ENCODE data around the gene KLF2.

KLF2 gene

GRCh38 chr19:16340654-16341053, 16.0 kb downstream of the KLF2 start:
- no peak overlapping the region for H3K4me2 ChIP-seq (ENCODE audit: insufficient read depth, low read length)
- H4K20me1 ChIP-seq (ENCODE audit: insufficient read depth, low read length): no peaks in the 10 kb centered on the region
- TF ChIP-seq CTCF (IDR thresholded peaks at IDR 0.05; ENCODE audit: borderline replicate concordance, extremely low read depth, low read length, poor library complexity, severe bottlenecking) (no peak), EZH2 (IDR thresholded peaks at IDR 0.05; ENCODE audit: borderline replicate concordance, low read depth, low read length, severe bottlenecking) (no peak)
- H3K27ac ChIP-seq (ENCODE audit: low read length): no peak overlapping the region
- no peak overlapping the region for H3K4me3 ChIP-seq (ENCODE audit: low read depth in 1 of 2, low read length in 2 of 2)
- ATAC-seq (ENCODE audit: insufficient read depth, low read depth) (no peak), DNase-seq (no peak)
- no peaks in the 10 kb centered on the region for H3K79me2 ChIP-seq (ENCODE audit: insufficient read depth, low read length)
- H3K9ac ChIP-seq (ENCODE audit: low read depth, low read length): no peak overlapping the region
- no peaks in the 10 kb centered on the region for H3K9me3 ChIP-seq (ENCODE audit: insufficient read depth, low read length, severe bottlenecking)
- no peaks in the 10 kb centered on the region for H3K27me3 ChIP-seq (ENCODE audit: insufficient read depth, low read length, poor library complexity)
- peaks cover 10% of the 10 kb centered on the region for H3K4me1 ChIP-seq (ENCODE audit: insufficient read depth, low read length)
- H2AFZ ChIP-seq (ENCODE audit: low read depth, low read length): no peak overlapping the region
- H3K36me3 ChIP-seq (ENCODE audit: insufficient read depth, low read length): no peaks in the 10 kb centered on the region

DNA sequence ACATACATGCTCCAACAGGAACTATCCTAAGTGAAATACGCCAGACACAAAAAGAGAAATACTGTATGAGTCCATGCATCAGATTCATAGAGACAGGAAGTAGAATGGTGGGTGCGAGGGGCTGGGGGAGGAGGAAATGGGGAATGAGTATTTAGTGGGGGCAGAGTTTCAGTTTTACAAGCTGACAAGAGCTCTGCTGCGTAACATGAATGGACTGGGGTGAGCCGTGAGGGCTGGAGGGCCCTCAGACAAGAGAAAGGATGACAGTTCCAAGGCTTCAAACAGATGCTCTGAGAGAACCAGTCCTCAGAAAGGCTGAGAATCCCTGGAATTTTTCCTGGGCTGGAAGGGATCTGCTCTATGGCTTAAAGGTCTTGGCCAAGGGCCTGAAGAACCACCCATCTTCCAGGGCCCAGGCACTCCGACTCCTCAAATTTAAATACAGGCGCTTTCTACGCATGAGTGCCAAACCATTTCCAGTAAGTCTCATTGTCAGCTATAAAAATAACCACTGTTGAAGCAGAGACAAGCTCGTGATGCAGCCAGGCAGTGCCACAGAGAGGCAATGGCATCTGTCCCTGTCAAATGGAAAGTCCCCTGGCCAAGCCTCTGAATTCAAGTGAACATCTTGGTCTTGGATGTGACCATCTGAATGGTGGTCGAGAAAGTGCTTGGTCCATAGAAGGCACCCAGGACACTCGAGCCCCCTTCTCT, 17.5 kb downstream of the KLF2 start:
- no peaks in the 10 kb centered on the region for H3K36me3 ChIP-seq (ENCODE audit: insufficient read depth, low read length)
- no peak overlapping the region for H3K27ac ChIP-seq (ENCODE audit: low read length)
- H3K4me3 ChIP-seq (ENCODE audit: low read depth in 1 of 2, low read length in 2 of 2): no peak overlapping the region
- H2AFZ ChIP-seq (ENCODE audit: low read depth, low read length): no peak overlapping the region
- H3K27me3 ChIP-seq (ENCODE audit: insufficient read depth, low read length, poor library complexity): no peaks in the 10 kb centered on the region
- no peak for TF ChIP-seq CTCF (IDR thresholded peaks at IDR 0.05; ENCODE audit: borderline replicate concordance, extremely low read depth, low read length, poor library complexity, severe bottlenecking)
- no peak for TF ChIP-seq EZH2 (IDR thresholded peaks at IDR 0.05; ENCODE audit: borderline replicate concordance, low read depth, low read length, severe bottlenecking)
- H3K4me1 ChIP-seq (ENCODE audit: insufficient read depth, low read length): peaks cover 10% of the 10 kb centered on the region
- H3K79me2 ChIP-seq (ENCODE audit: insufficient read depth, low read length): no peaks in the 10 kb centered on the region
- DNase-seq (no peak), ATAC-seq (ENCODE audit: insufficient read depth, low read depth) (no peak; the same call in 2 of the 3 replicates)
- H3K9ac ChIP-seq (ENCODE audit: low read depth, low read length): no peak overlapping the region
- H3K9me3 ChIP-seq (ENCODE audit: insufficient read depth, low read length, severe bottlenecking): no peaks in the 10 kb centered on the region
- H4K20me1 ChIP-seq (ENCODE audit: insufficient read depth, low read length): no peaks in the 10 kb centered on the region
- no peak overlapping the region for H3K4me2 ChIP-seq (ENCODE audit: insufficient read depth, low read length)

GRCh38 chr19:16343156-16343555, 18.5 kb downstream of the KLF2 start:
- Histone ChIP-seq H4K20me1 (ENCODE audit: insufficient read depth, low read length) (no peaks in the 10 kb centered on the region), H3K9me3 (ENCODE audit: insufficient read depth, low read length, severe bottlenecking) (no peaks in the 10 kb centered on the region), H3K36me3 (ENCODE audit: insufficient read depth, low read length) (no peaks in the 10 kb centered on the region), H3K4me1 (ENCODE audit: insufficient read depth, low read length) (peaks cover 10% of the 10 kb centered on the region), H3K27ac (ENCODE audit: low read length) (no peak overlapping the region), H3K9ac (ENCODE audit: low read depth, low read length) (no peak overlapping the region), H3K79me2 (ENCODE audit: insufficient read depth, low read length) (no peaks in the 10 kb centered on the region), H3K4me3 (ENCODE audit: low read depth in 1 of 2, low read length in 2 of 2) (no peak overlapping the region), H3K4me2 (ENCODE audit: insufficient read depth, low read length) (no peak overlapping the region), H3K27me3 (ENCODE audit: insufficient read depth, low read length, poor library complexity) (no peaks in the 10 kb centered on the region), H2AFZ (ENCODE audit: low read depth, low read length) (no peak overlapping the region)
- DNase-seq (no peak), ATAC-seq (ENCODE audit: insufficient read depth, low read depth) (no peak)
- TF ChIP-seq CTCF (IDR thresholded peaks at IDR 0.05; ENCODE audit: borderline replicate concordance, extremely low read depth, low read length, poor library complexity, severe bottlenecking): no peak
- TF ChIP-seq EZH2 (IDR thresholded peaks at IDR 0.05; ENCODE audit: borderline replicate concordance, low read depth, low read length, severe bottlenecking): no peak
